Measurements from ENCODE around the gene COL26A1. TPM values are rescaled to one million over a fixed set of nuclear protein-coding genes. Genes with fewer than 3 reads are reported as not detected.

COL26A1 gene
- total and polyA plus RNA-seq, 2 of the 4 experiments (the other 2 are of a cell fraction), result not detected

- no peak overlapping the region for H3K27ac ChIP-seq (ENCODE audit: insufficient read depth, low read length)
- dilution Hi-C loops (cut with HindIII; ENCODE audit: low sequenced_read_pairs, unreplicated experiment), result no loop called here
- no peaks in the 10 kb centered on the region for H3K9me3 ChIP-seq (ENCODE audit: control insufficient read depth, insufficient read depth, low read length)
- H3K9ac ChIP-seq (ENCODE audit: low read depth, low read length), result no peak overlapping the region
- ATAC-seq (ENCODE audit: low read depth) (no peak), DNase-seq (no peak)
- BruUV-seq (replicated peaks), result no TSS peak
- no peaks in the 10 kb centered on the region for H3K36me3 ChIP-seq (ENCODE audit: control insufficient read depth, insufficient read depth, low read length)
- H2AFZ ChIP-seq (replicated peaks; ENCODE audit: low read length, poor library complexity), result no peak overlapping the region
- 73% methylated on average over 2 of the region's 5 CpGs; no CpG with 5 or more reads in 1 of the 2 experiments for WGBS, 2 experiments (ENCODE audit: extremely low coverage in 2 of 2, insufficient read length in 1 of 2)
- H3K56ac ChIP-seq (ENCODE audit: extremely low read depth, insufficient read depth, low read length), result no peak overlapping the region
- no peak overlapping the region for H2BK15ac ChIP-seq (ENCODE audit: low read depth, low read length)
- H2BK120ac ChIP-seq (ENCODE audit: low read depth, low read length), result no peak overlapping the region
- H3K4me2 ChIP-seq (ENCODE audit: low read depth, low read length), result no peak overlapping the region
- no peak overlapping the region for H2AK9ac ChIP-seq (replicated peaks; ENCODE audit: low read depth, low read length, poor library complexity)
- H3K27me3 ChIP-seq (ENCODE audit: control insufficient read depth, insufficient read depth, low read length), result peaks cover 32% of the 10 kb centered on the region
- in situ Hi-C loops (cut with MboI; ENCODE audit: low sequenced_read_pairs), result no loop called here
- no peak overlapping the region for H2AK5ac ChIP-seq (ENCODE audit: low read depth, low read length)
- no peak overlapping the region for H3K23ac ChIP-seq (ENCODE audit: low read depth, low read length)
- no peak overlapping the region for H4K5ac ChIP-seq (ENCODE audit: low read depth, low read length)
- ChIA-PET CTCF (no interaction called here), POLR2A (ENCODE audit: unreplicated experiment) (no interaction called here)
- no peaks in the 10 kb centered on the region for H4K20me1 ChIP-seq (ENCODE audit: insufficient read depth, low read length)
- H3K4me3 ChIP-seq (ENCODE audit: insufficient read depth, low read depth, low read length), result no peak overlapping the region
- no peaks in the 10 kb centered on the region for H3K79me1 ChIP-seq (ENCODE audit: low read depth in 1 of 2, low read length in 2 of 2)
- no peak overlapping the region for H4K8ac ChIP-seq (ENCODE audit: low read depth in 2 of 2, low read length in 2 of 2)
- no peaks in the 10 kb centered on the region for H3K9me1 ChIP-seq (ENCODE audit: insufficient read depth, low read length)
- intact Hi-C loops (cut with micrococcal nuclease), result no loop called here
- TF ChIP-seq RAD21 (IDR thresholded peaks at IDR 0.05; ENCODE audit: low read length) (no peak), CHD1 (IDR thresholded peaks at IDR 0.05; ENCODE audit: low read depth, low read length) (no peak), BHLHE40 (IDR thresholded peaks at IDR 0.05; ENCODE audit: low read depth, low read length) (no peak)
- TF ChIP-seq, protein P1, sequence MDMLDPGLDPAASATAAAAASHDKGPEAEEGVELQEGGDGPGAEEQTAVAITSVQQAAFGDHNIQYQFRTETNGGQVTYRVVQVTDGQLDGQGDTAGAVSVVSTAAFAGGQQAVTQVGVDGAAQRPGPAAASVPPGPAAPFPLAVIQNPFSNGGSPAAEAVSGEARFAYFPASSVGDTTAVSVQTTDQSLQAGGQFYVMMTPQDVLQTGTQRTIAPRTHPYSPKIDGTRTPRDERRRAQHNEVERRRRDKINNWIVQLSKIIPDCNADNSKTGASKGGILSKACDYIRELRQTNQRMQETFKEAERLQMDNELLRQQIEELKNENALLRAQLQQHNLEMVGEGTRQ (IDR thresholded peaks at IDR 0.05; ENCODE audit: low read depth, low read length), result no peak
- no peak overlapping the region for H2BK5ac ChIP-seq (ENCODE audit: low read depth, low read length, poor library complexity, severe bottlenecking)
- H3K4ac ChIP-seq (ENCODE audit: low read depth, low read length), result no peak overlapping the region
- peaks cover 6% of the 10 kb centered on the region; the same call in 1 of the 2 replicates for H3K4me1 ChIP-seq (ENCODE audit: control insufficient read depth, insufficient read depth, low read length)
- H4K91ac ChIP-seq (ENCODE audit: insufficient read depth, low read depth, low read length), result no peak overlapping the region
- no peak overlapping the region for H2BK20ac ChIP-seq (ENCODE audit: low read depth, low read length)
- H3K14ac ChIP-seq (replicated peaks; ENCODE audit: low read depth, low read length), result no peak overlapping the region
- no peak overlapping the region for H3K18ac ChIP-seq (ENCODE audit: low read depth, low read length)
Measured at GRCh38 chr7:101510297-101510696, 147.6 kb downstream of the COL26A1 start.
